Heart right ventricle (tissue), 16 donors: Measurements from ENCODE around the gene NTSR1. TPM values are rescaled to one million over a fixed set of nuclear protein-coding genes. Genes with fewer than 3 reads are reported as not detected.

Experiments used
- ATAC-seq, 8 donors: fragments of 200-7000 bp; cut with Tn5 transposase; one replicate each; pipeline ENCODE4 v1.9.1; 2020; ENCODE audit warnings: mild to moderate bottlenecking in 8 of 8, moderate library complexity in 8 of 8, moderate number of reproducible peaks in 1 of 8
- DNase-seq, 2 donors: peaks; one replicate each; pipeline ENCODE4 v3.0.0-alpha.2; 2020
- H3K27ac ChIP-seq, 10 donors: fragments of 200-600 bp; sonication (generic) in 2 of 10; one replicate each; pipeline versions ENCODE4 v1.5.0 to v1.8.0; 2020 to 2022; ENCODE audit warnings: mild to moderate bottlenecking in 3 of 10
- H3K27me3 ChIP-seq, 7 donors: fragments of 200-600 bp; one replicate each; pipeline ENCODE4 v1.8.0; 2021 to 2022; ENCODE audit warnings: mild to moderate bottlenecking in 2 of 7
- H3K36me3 ChIP-seq, 9 donors: fragments of 200-600 bp; sonication (generic) in 1 of 9; one replicate each; pipeline versions ENCODE4 v1.5.0 to v1.8.0; 2020 to 2022; ENCODE audit warnings: mild to moderate bottlenecking in 2 of 9
- H3K4me1 ChIP-seq, 9 donors: fragments of 200-600 bp; sonication (generic) in 1 of 9; one replicate each; pipeline versions ENCODE4 v1.5.0 to v1.8.0; 2020 to 2022; ENCODE audit warnings: mild to moderate bottlenecking in 4 of 9
- H3K4me3 ChIP-seq, 10 donors: fragments of 200-600 bp; sonication (generic) in 2 of 10; one replicate each; pipeline versions ENCODE4 v1.5.0 to v1.8.0; 2020 to 2022; ENCODE audit warnings: mild to moderate bottlenecking in 7 of 10, moderate library complexity in 2 of 10
- H3K9me3 ChIP-seq, 11 donors: fragments of 200-600 bp in 10 of 11; sonication (generic) in 2 of 11; one replicate each; pipeline versions ENCODE4 v1.5.0 to v1.8.0; 2013 to 2022; ENCODE audit warnings: mild to moderate bottlenecking in 2 of 11, control low read depth in 1 of 11, moderate library complexity in 1 of 11
- CTCF ChIP-seq, 9 donors: fragments of 200-600 bp; sonication (generic) in 2 of 9; IDR thresholded peaks; one replicate each; pipeline versions ENCODE4 v1.5.0 to v1.8.0; 2021 to 2022; ENCODE audit warnings: antibody characterized with exemption in 9 of 9, mild to moderate bottlenecking in 5 of 9, moderate library complexity in 1 of 9
- WGBS, 2 donors: extraction: QIAGEN DNeasy Blood & Tissue Kit; methylation state at CpG; one replicate each; pipeline ENCODE4 v1.1.7; 2013; ENCODE audit warnings: inconsistent platforms in 1 of 2; 5-methylcytosine and 5-hydroxymethylcytosine counted together
- intact Hi-C, 10 donors: fragments of 100-400 bp; cut with DNase I; formaldehyde crosslinking; loops; one replicate each; pipeline versions ENCODE4 v1.11.1 to v1.14.2; 2022
- polyA plus RNA-seq, 2 donors: library from polyadenylated mRNA; stranded (reverse); fragments of 200-250 nt; gene quantifications; one replicate each; pipeline ENCODE4 v1.2.3, GENCODE V29; 2013
- total RNA-seq, 10 donors: library from RNA; stranded (reverse); fragmentation: NEBNext Ultra II Directional in 3 of 10; extraction: Animal tissue kit (Norgen Biotek cat#: 25700) in 3 of 10; gene quantifications; one replicate each; pipeline versions ENCODE4 v1.2.1 to v1.2.4, GENCODE V29; 2021 to 2023
- donor health status: Arrhythmogenic right ventricular cardiomyopathy.
- donor health status: ischemic (EF 13 %, LVEDD 7.1; RV severe dilation, severe dysfunction).
- donor health status: healthy with polysubstance abuse.
- donor health status: DM: no; HTN: yes; CAD: no.
- donor health status: DM: no; HTN: no; CAD: no.
- donor health status: ischemic (EF 25% LVEDD 6.9; RV normal size, moderate dysfunction).
- donor health status: ischemic (EF 25% LVEDD 5.7; RV mildly dilated, moderate dysfunction).
- donor health status: healthy.
- donor health status: DM: yes; HTN: yes; CAD: no.
- donor health status: Ischemic cardiomyopathy.
- donor health status: ischemic (EF 35%, LVEDD 5.7; RV mildly dilated, moderate dysfunction).
- donor health status: nonischemic (EF 11% LVEDD 7.7; RV severe dilation, severe dysfunction).
- donor health status: DM: yes; HTN: yes; CAD: no.
- donor health status: PGD.
- donor health status: ischemic (EF 29% LVEDD 5.4; RV normal size, mild dysfunction).
- donor health status: nonischemic (EF 23%, LVEDD 6.1; RV moderate dilation, normal function).

Gene NTSR1
- total and polyA plus RNA-seq, 12 donors, result 0.08 TPM; not detected in 10

DNA sequence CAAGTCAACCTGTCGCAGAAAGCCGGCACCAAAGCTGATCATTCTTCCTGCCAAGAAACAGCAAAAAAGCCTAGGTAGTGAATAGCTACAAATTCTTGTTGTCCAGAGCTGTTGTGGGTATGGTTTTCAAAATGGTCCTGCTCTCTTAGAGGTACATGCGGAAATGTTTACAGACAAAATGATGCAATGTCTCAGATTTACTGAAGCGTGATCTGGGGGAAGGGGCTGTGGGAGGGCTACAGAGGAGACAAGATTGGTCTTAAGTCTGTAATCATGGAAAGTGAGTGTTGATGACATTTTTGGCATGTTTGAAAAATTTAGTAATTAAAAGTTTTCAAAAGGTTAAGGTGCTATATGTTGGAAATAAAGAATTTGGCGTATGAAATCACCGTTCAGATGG is 6.2 kb downstream of the NTSR1 start:
- H3K27me3 ChIP-seq, result peaks cover 10 to 46% (median 28%) of the 10 kb centered on the region in 7 donors
- WGBS, 2 donors, result 90 to 93% methylated on average over 6 of the region's 6 CpGs
- no peak overlapping the region for H3K27ac ChIP-seq
- no peaks in the 10 kb centered on the region for H3K36me3 ChIP-seq
- TF ChIP-seq CTCF (IDR thresholded peaks at IDR 0.05), result no peak
- H3K4me3 ChIP-seq, result no peak overlapping the region
- intact Hi-C loops, result no loop called here
- DNase-seq (no peak), ATAC-seq (no peak)
- H3K4me1 ChIP-seq, result peaks cover 0 to 7% (median 0%) of the 10 kb centered on the region in 9 donors
- H3K9me3 ChIP-seq, result peaks cover 0 to 4% (median 0%) of the 10 kb centered on the region in 11 donors

- Histone ChIP-seq H3K4me1 (peaks cover 0 to 7% (median 0%) of the 10 kb centered on the region in 9 donors), H3K4me3 (no peak overlapping the region), H3K9me3 (peaks cover 0 to 8% (median 4%) of the 10 kb centered on the region in 11 donors), H3K27ac (no peak overlapping the region), H3K36me3 (no peaks in the 10 kb centered on the region), H3K27me3 (peaks cover 6 to 45% (median 28%) of the 10 kb centered on the region in 7 donors)
- DNase-seq (no peak), ATAC-seq (no peak)
- TF ChIP-seq CTCF (IDR thresholded peaks at IDR 0.05), result no peak
- intact Hi-C loops, result no loop called here
- 85 to 86% methylated on average over 10 of the region's 10 CpGs for WGBS, 2 donors
These were observed 6.6 kb downstream of the NTSR1 start for GRCh38 chr20:62715201-62715600.

DNA sequence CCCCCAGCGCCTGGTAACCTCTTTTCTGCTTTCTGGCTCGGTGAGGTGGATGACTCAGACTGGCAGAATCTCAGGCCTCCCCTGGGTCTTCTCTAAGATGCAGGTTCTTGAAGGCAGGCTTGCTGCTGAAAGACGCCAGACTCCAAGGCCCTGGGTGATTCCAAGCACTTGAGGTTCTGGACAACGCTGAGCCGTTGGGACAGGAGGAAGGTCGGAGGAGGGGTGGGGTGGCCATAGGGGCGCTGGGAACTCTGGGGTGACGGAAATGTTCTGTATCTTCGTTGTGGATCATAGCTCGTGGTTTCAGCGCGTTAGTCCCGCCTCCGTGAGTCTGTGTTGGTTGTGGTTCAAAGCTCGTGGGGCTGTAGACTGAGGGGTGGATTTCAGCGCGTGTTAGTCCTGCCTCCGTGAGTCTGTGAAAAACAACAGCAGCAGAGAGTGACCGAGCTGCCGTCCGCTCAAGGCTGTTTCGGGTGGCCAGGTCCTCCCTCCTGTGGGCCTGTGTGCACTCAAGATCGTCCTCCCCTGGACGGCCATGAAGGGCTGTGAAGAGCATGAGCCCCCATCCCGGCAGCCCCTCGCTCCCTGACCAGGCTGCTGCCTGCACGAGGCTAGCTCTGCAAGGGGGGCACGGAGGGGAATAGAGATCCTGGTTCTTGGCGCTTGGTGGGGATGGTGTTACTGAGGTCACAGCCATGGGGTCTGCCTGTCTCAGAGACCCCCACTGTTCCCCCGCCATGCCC is 7.7 kb downstream of the NTSR1 start:
- ATAC-seq (peak in 1 of 8 donors; percentile 6), DNase-seq (peak in 1 of 2 donors; percentile 0)
- H3K36me3 ChIP-seq, result no peaks in the 10 kb centered on the region
- no peak for TF ChIP-seq CTCF (IDR thresholded peaks at IDR 0.05)
- intact Hi-C loops, result no loop called here
- peaks cover 0 to 34% (median 20%) of the 10 kb centered on the region in 7 donors for H3K27me3 ChIP-seq
- peaks cover 0 to 20% (median 12%) of the 10 kb centered on the region in 11 donors for H3K9me3 ChIP-seq
- H3K27ac ChIP-seq, result no peak overlapping the region
- no peak overlapping the region for H3K4me3 ChIP-seq
- 74% methylated on average over 30 of the region's 30 CpGs for WGBS, 2 donors
- H3K4me1 ChIP-seq, result peaks cover 0 to 7% (median 0%) of the 10 kb centered on the region in 9 donors

DNA sequence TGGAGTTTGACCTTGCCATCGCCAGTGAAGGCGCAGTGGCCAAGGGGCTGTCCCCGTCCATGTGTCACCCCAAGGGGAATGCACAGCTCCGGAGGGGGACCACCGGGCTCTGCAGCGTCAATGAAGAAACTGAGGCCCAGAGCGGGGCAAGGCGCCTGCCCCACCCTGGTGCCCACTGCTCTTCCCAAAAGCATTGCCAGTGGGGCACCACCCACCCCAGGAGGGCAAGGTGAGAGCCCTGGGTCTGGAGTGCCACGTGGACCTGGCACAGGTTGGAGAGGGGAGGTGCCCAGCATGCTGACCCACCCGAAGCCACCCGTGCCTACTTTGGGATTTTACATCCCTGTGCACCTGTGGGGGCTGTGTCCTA is 8.3 kb downstream of the NTSR1 start:
- no peak for ATAC-seq
- Histone ChIP-seq H3K4me3 (no peak overlapping the region), H3K27me3 (peaks cover 0 to 34% (median 20%) of the 10 kb centered on the region in 7 donors), H3K27ac (no peak overlapping the region), H3K9me3 (peaks cover 0 to 24% (median 16%) of the 10 kb centered on the region in 11 donors), H3K36me3 (no peaks in the 10 kb centered on the region), H3K4me1 (peaks cover 0 to 7% (median 0%) of the 10 kb centered on the region in 9 donors)
- no peak for TF ChIP-seq CTCF (IDR thresholded peaks at IDR 0.05)
- intact Hi-C loops, result no loop called here
- DNase-seq, result peak in 1 of 2 donors; percentile 3
- 88 to 93% methylated on average over 11 of the region's 11 CpGs for WGBS, 2 donors
